ENCODE data around the gene ABI1.

Gene ABI1

GRCh38 chr10:26765549-26765948 is 95.2 kb downstream of the ABI1 start:
- DNase-seq, result no peak

DNA sequence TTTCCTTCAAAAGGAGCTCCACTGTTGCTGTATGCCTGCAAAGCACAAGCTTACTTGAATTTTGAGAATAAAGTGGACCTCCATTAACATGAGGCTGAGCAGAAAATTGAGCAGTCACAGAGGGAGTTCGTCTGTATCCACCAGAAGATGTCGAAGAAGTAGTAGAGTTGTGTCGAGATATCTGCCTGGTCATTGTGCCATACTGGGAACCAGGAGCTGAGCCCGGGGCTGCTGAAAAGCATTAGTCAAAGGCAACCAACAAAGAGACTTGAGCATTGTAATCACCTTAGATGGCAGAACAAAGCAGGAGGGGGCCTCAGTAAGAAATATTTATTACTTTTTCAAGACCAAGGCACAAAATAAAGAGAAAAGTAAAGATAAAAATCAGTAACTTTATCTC is 101.8 kb downstream of the ABI1 start:
- no peak for DNase-seq

- no peak for DNase-seq
Measured at GRCh38 chr10:26755443-26755903, 105.3 kb downstream of the ABI1 start.

GRCh38 chr10:26746061-26746460 is 114.7 kb downstream of the ABI1 start:
- DNase-seq, result no peak

GRCh38 chr10:26743841-26744240 is 116.9 kb downstream of the ABI1 start:
- DNase-seq, result no peak

DNA sequence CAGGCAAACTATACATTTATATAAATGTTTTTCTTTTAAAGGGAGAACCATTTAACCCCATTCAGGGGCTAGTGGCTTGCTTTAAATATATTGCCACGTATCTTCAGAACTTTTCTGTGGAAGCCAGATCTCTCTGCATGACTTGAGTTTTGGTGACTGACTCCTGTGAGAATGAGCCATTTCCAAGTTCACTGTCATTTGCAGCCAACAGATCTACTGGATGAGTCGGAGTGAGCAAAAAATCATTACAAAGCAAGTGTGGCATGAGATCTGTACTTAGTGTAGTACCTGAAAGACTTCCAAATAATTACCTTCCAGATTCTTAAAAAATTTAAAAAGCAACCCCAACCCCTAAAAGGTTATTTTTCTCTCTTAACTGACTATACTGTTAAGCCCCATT is 117.7 kb downstream of the ABI1 start:
- DNase-seq, result no peak

- no peak for DNase-seq
Measured at GRCh38 chr10:26741368-26741767, 119.4 kb downstream of the ABI1 start.

DNA sequence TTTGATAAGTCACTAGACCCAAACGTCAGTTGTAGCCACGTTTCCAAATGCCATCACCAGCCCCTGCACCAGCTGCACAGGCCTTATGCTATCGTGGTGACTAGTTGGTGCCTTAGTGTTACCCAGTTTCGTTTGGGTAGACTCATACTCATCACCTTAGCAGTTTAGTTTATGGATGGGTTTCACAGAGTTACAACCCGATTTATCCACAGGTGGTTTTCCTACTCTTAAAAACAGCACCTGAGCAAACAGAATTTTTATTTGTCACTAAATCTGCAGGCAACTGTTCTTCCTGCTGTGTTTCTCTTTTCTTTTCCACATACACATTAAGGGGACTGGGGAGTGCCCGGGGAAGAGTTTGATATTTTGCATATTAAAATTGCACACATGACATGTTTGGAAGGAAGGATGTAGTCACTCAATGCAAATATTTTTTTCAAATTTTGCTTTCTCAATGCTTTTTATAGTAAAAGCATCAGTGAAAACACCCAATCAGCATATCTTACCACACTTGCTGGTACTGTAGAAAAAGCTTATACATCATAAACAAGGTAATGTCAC is 121.6 kb downstream of the ABI1 start:
- no peak for DNase-seq

GRCh38 chr10:26738301-26738911 is 122.4 kb downstream of the ABI1 start:
- DNase-seq, result no peak

GRCh38 chr10:26737730-26738129 is 123.0 kb downstream of the ABI1 start:
- no peak for DNase-seq

DNA sequence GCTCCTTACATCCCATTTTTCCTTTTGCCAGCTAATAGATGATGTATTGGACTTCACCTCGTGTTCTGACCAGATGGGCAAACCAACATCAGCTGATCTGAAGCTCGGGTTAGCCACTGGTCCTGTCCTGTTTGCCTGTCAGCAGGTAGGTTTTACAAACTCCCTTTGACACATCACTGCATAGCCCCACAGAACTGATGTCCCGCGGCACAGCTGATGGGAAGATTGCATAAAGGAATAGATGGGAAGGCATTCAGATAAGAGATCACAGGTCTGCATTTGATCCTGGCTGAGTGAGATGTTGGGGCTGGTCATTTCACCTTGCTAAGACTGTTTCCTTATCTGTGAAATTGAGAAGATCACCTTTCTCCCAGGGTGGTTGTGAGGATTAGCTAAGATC is 125.3 kb downstream of the ABI1 start:
- no peak for DNase-seq

- DNase-seq, result no peak
Measured at GRCh38 chr10:26733750-26734568, 126.8 kb downstream of the ABI1 start.

- DNase-seq, result no peak
Measured at GRCh38 chr10:26730552-26730951, 130.2 kb downstream of the ABI1 start.

GRCh38 chr10:26729395-26729794 is 131.4 kb downstream of the ABI1 start:
- DNase-seq, result no peak

DNA sequence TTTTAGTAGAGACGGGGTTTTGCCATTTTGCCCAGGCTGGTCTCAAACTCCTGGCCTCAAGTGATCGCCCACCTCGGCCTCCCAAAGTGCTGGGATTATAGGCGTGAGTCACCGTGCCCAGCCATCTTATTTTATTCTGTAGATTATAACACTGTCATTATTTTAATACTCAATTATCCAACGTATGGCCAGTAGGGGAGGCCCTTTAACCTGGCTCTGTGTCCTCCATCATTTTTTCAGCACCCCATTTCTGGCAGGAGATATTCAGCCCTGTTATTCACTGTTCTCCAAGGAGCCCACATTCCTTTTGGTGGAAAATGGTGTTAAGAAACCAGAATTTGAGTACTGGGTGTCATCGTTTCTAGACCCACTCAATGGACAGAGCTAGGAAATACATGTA is 131.8 kb downstream of the ABI1 start:
- no peak for DNase-seq

GRCh38 chr10:26727005-26727404 is 133.8 kb downstream of the ABI1 start:
- no peak for DNase-seq

- DNase-seq, result peak; percentile 5 to 39
Measured at GRCh38 chr10:26725837-26726727, 134.7 kb downstream of the ABI1 start.

GRCh38 chr10:26723016-26723415 is 137.7 kb downstream of the ABI1 start:
- DNase-seq, result no peak

DNA sequence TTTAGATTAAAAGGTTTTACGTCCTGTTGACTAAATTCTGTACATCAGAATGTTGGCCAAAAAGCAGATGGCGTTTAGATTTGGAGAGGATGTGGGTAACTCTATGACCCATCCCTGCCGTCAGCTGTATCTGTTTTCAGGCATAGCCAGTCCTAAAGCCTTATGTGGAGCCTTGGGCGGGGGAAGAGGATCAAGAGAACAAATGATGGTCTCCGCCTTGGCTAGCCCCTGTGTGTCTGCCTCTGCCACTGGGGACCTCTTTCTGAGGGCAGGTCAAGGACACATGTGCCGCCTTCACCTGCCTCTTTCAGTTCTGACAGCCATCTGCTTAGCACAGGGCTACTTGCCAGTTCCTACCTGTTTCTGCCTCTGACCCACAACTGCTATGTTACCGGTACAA is 139.2 kb downstream of the ABI1 start:
- no peak for DNase-seq

- DNase-seq, result no peak
Measured at GRCh38 chr10:26717476-26717875, 143.3 kb downstream of the ABI1 start.

DNA sequence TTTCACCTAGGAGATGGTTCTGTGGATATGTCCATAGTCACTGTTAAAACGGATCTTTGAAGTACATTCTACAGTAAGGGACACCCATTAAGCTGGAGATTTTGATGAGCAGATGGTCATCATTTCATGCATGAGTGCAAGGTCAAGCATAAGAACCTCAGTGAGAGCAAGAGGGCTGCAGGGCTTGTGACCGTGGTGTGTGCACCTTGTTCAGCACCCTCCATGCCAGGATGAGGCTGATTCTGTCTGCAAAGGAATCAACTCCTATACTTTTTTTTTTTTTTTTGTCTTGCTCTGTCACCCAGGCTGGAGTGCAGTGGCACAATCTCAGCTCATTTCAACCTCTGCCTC is 145.6 kb downstream of the ABI1 start:
- no peak for DNase-seq

GRCh38 chr10:26714415-26715136 is 146.2 kb downstream of the ABI1 start:
- DNase-seq, result no peak

GRCh38 chr10:26711324-26711723 is 149.4 kb downstream of the ABI1 start:
- DNase-seq, result no peak
